Measurements from ENCODE around the gene MS4A8. TPM values are rescaled to one million over a fixed set of nuclear protein-coding genes. Genes with fewer than 3 reads are reported as not detected.

Gene MS4A8
- total RNA-seq, 1 donor from 2014 or later: not detected

GRCh38 chr11:60743058-60743457, 43.6 kb downstream of the MS4A8 start:
- no peaks in the 10 kb centered on the region for H3K79me2 ChIP-seq (ENCODE audit: insufficient read depth, low read length)
- H3K9me3 ChIP-seq (ENCODE audit: insufficient read depth, low read depth, low read length): peaks cover 6% of the 10 kb centered on the region
- H3K9me3 Mint-ChIP-seq (ENCODE audit: unreplicated experiment): peaks cover 2% of the 10 kb centered on the region
- DNase-seq (ENCODE audit: low read depth) (no peak), FAIRE-seq (no peak)
- no peak overlapping the region for H3K27ac Mint-ChIP-seq (ENCODE audit: unreplicated experiment)
- H3K4me3 Mint-ChIP-seq (ENCODE audit: unreplicated experiment): no peak overlapping the region
- no peak overlapping the region for H3K4me3 ChIP-seq (ENCODE audit: insufficient read depth, low read depth, low read length)
- no peaks in the 10 kb centered on the region for H3K36me3 Mint-ChIP-seq (ENCODE audit: low read depth, unreplicated experiment)
- H3K9ac ChIP-seq (ENCODE audit: low read length): no peak overlapping the region
- H3K36me3 ChIP-seq (ENCODE audit: insufficient read depth, low read length): no peaks in the 10 kb centered on the region
- peaks cover 5% of the 10 kb centered on the region for H3K4me1 Mint-ChIP-seq (ENCODE audit: low read depth, unreplicated experiment)
- no peak overlapping the region for H2AFZ ChIP-seq (ENCODE audit: low read depth, low read length)
- no peak overlapping the region for H3K27ac ChIP-seq (ENCODE audit: low read depth, low read length)
- no peaks in the 10 kb centered on the region for H3K27me3 ChIP-seq (ENCODE audit: insufficient read depth, low read length)
- no peaks in the 10 kb centered on the region for H4K20me1 ChIP-seq (ENCODE audit: insufficient read depth, low read length)
- no peaks in the 10 kb centered on the region for H3K4me1 ChIP-seq (ENCODE audit: insufficient read depth, low read length)
- peaks cover 15% of the 10 kb centered on the region for H3K27me3 Mint-ChIP-seq (ENCODE audit: low read depth, unreplicated experiment)
- TF ChIP-seq EZH2 (IDR thresholded peaks at IDR 0.05; ENCODE audit: insufficient read depth, low read length) (no peak), CTCF (IDR thresholded peaks at IDR 0.05; ENCODE audit: insufficient read depth, low read depth, low read length) (no peak)
- H3K4me2 ChIP-seq (ENCODE audit: low read length): no peak overlapping the region

- peaks cover 2% of the 10 kb centered on the region for H3K9me3 Mint-ChIP-seq (ENCODE audit: unreplicated experiment)
- H3K27me3 Mint-ChIP-seq (ENCODE audit: low read depth, unreplicated experiment): peaks cover 7% of the 10 kb centered on the region
- Histone ChIP-seq H4K20me1 (ENCODE audit: insufficient read depth, low read length) (no peaks in the 10 kb centered on the region), H3K79me2 (ENCODE audit: insufficient read depth, low read length) (no peaks in the 10 kb centered on the region), H3K36me3 (ENCODE audit: insufficient read depth, low read length) (no peaks in the 10 kb centered on the region), H3K4me3 (ENCODE audit: insufficient read depth, low read depth, low read length) (no peak overlapping the region), H3K27ac (ENCODE audit: low read depth, low read length) (no peak overlapping the region), H3K4me2 (ENCODE audit: low read length) (no peak overlapping the region), H3K9me3 (ENCODE audit: insufficient read depth, low read depth, low read length) (peaks cover 6% of the 10 kb centered on the region), H2AFZ (ENCODE audit: low read depth, low read length) (no peak overlapping the region), H3K4me1 (ENCODE audit: insufficient read depth, low read length) (no peaks in the 10 kb centered on the region), H3K27me3 (ENCODE audit: insufficient read depth, low read length) (no peaks in the 10 kb centered on the region), H3K9ac (ENCODE audit: low read length) (no peak overlapping the region)
- no peak overlapping the region for H3K4me3 Mint-ChIP-seq (ENCODE audit: unreplicated experiment)
- no peak for TF ChIP-seq EZH2 (IDR thresholded peaks at IDR 0.05; ENCODE audit: insufficient read depth, low read length)
- no peak for TF ChIP-seq CTCF (IDR thresholded peaks at IDR 0.05; ENCODE audit: insufficient read depth, low read depth, low read length)
- H3K27ac Mint-ChIP-seq (ENCODE audit: unreplicated experiment): no peak overlapping the region
- peaks cover 5% of the 10 kb centered on the region for H3K4me1 Mint-ChIP-seq (ENCODE audit: low read depth, unreplicated experiment)
- no peaks in the 10 kb centered on the region for H3K36me3 Mint-ChIP-seq (ENCODE audit: low read depth, unreplicated experiment)
- DNase-seq (ENCODE audit: low read depth) (no peak), FAIRE-seq (no peak)
These were observed 44.7 kb downstream of the MS4A8 start for GRCh38 chr11:60744114-60744513.

- H4K20me1 ChIP-seq (ENCODE audit: insufficient read depth, low read length): no peaks in the 10 kb centered on the region
- Mint-ChIP-seq H3K9me3 (ENCODE audit: unreplicated experiment) (no peaks in the 10 kb centered on the region), H3K4me3 (ENCODE audit: unreplicated experiment) (no peak overlapping the region), H3K27me3 (ENCODE audit: low read depth, unreplicated experiment) (peaks cover 25% of the 10 kb centered on the region), H3K36me3 (ENCODE audit: low read depth, unreplicated experiment) (no peaks in the 10 kb centered on the region), H3K4me1 (ENCODE audit: low read depth, unreplicated experiment) (peaks cover 5% of the 10 kb centered on the region), H3K27ac (ENCODE audit: unreplicated experiment) (no peak overlapping the region)
- H3K27ac ChIP-seq (ENCODE audit: low read depth, low read length): no peak overlapping the region
- H3K9me3 ChIP-seq (ENCODE audit: insufficient read depth, low read depth, low read length): peaks cover 6% of the 10 kb centered on the region
- no peak overlapping the region for H3K4me2 ChIP-seq (ENCODE audit: low read length)
- H3K4me1 ChIP-seq (ENCODE audit: insufficient read depth, low read length): no peaks in the 10 kb centered on the region
- H3K9ac ChIP-seq (ENCODE audit: low read length): no peak overlapping the region
- H3K79me2 ChIP-seq (ENCODE audit: insufficient read depth, low read length): no peaks in the 10 kb centered on the region
- DNase-seq (ENCODE audit: low read depth): no peak
- no peak overlapping the region for H2AFZ ChIP-seq (ENCODE audit: low read depth, low read length)
- H3K4me3 ChIP-seq (ENCODE audit: insufficient read depth, low read depth, low read length): no peak overlapping the region
- TF ChIP-seq EZH2 (IDR thresholded peaks at IDR 0.05; ENCODE audit: insufficient read depth, low read length) (no peak), CTCF (IDR thresholded peaks at IDR 0.05; ENCODE audit: insufficient read depth, low read depth, low read length) (no peak)
- FAIRE-seq: no peak
- H3K36me3 ChIP-seq (ENCODE audit: insufficient read depth, low read length): no peaks in the 10 kb centered on the region
- H3K27me3 ChIP-seq (ENCODE audit: insufficient read depth, low read length): no peaks in the 10 kb centered on the region
These were observed 48.0 kb downstream of the MS4A8 start for GRCh38 chr11:60747359-60747873.

Measured in astrocyte (in vitro differentiated cells and primary cell).